GM19043 (cell line): ENCODE data around the gene POLR3K.

Experiments
- ATAC-seq: cut with Tn5 transposase; IDR thresholded peaks from one replicate; pipeline ENCODE4 v1.9.1; 2021; ENCODE audit warnings: low read depth; ENCODE audit not compliant: unreplicated experiment

Gene POLR3K

GRCh38 chr16:79151-80054 is 26.0 kb upstream of the POLR3K start:
- ATAC-seq, result no peak

GRCh38 chr16:78444-79150 is 25.2 kb upstream of the POLR3K start:
- ATAC-seq, result no peak

DNA sequence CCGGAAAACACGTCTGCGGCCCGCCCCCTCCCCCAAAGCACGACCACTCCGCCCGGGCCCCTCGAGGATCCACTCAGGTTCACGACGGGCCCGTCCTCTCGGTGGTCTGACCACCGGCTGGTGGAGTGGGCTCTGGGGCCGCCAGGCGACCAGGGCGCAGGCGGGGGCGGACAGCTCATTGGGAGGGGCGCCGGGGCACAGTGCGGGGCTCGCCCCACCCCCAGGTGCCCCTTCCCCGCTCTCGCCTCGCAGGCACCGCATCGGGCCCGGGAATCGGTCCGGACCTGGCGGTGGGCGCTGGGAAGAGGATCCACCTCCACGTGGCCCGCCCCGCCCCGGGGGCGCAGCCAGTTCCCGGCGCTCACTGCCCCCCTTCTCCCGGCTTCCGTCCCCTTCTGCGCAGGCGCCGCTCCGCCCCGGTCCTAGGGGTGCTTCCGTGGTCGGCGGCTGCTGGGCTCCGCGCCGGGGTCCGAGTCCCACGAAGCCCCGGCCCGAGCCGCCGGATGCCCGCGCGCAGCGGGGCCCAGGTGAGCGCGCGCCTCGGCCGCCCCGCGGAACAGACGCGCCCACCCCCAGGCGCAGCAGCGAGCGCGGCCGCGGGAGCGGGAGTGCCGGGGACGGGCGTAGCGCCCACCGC is 24.5 kb upstream of the POLR3K start, which contains the start of gene MPG:
MPG (plus strand) TSS at position 419 of the 637 bp plus-strand sequence; CDS start at position 504, 85 bp downstream.
- ATAC-seq, result no peak

DNA sequence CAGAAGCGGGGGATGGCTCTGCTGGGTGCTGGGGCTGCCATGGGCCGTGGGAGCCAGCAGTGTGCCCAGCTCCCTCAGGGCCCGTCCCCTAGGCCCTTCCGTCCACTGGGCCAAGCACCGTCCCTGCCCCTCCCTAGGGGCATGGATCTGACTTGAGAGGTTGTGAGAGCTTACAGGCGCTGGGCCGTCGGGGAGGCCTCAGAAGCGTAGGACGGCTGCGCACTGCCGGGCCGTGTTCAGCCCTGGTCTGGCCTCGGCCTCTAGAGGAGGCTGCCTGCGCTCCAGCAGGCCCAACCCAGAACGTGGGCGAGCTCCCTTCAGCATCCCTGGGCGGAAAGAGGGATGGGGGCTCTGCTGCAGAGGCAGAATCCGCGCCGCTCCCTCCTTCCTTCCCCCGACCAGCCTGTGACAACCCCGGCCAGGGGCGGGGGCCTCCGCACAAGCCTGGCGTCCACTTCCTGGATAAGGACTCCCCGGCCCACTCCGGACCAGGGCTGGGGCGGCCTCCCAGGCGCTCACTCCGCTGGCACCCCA is 23.9 kb upstream of the POLR3K start:
- no peak for ATAC-seq

- ATAC-seq, result no peak
Measured at GRCh38 chr16:76535-77272, 23.3 kb upstream of the POLR3K start.

GRCh38 chr16:75580-76501 is 22.4 kb upstream of the POLR3K start:
- ATAC-seq, result no peak

DNA sequence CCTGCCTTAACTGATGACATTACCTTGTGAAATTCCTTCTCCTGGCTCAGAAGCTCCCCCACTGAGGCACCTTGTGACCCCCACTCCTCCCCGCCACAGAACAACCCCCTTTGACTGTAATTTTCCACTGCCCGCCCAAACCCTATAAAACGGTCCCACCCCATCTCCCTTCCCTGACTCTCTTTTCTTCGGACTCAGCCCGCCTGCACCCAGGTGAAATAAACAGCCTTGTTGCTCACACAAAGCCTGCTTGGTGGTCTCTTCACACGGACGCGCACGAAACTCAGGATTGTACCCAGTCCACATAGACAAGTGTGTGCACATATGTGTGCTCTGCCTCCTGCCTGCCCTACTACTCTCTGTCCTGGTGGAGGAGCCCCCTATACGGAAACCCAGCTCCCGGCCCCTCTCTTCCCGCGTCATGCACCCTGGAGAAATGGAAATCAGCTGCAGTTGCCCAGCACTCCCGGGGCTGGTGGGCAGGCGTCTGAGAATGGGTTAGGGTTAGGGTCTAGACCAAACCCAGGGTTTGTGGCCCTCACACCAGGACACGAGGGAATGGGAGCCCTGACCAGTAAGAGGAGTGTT is 21.4 kb upstream of the POLR3K start:
- no peak for ATAC-seq

- ATAC-seq, result no peak
Measured at GRCh38 chr16:74051-74746, 20.8 kb upstream of the POLR3K start.

GRCh38 chr16:72561-73548 is 19.4 kb upstream of the POLR3K start, which contains the start of gene RHBDF1:
RHBDF1 (minus strand) TSS chr16:72631; CDS start chr16:65015, 7,616 bp downstream.
- no peak for ATAC-seq

DNA sequence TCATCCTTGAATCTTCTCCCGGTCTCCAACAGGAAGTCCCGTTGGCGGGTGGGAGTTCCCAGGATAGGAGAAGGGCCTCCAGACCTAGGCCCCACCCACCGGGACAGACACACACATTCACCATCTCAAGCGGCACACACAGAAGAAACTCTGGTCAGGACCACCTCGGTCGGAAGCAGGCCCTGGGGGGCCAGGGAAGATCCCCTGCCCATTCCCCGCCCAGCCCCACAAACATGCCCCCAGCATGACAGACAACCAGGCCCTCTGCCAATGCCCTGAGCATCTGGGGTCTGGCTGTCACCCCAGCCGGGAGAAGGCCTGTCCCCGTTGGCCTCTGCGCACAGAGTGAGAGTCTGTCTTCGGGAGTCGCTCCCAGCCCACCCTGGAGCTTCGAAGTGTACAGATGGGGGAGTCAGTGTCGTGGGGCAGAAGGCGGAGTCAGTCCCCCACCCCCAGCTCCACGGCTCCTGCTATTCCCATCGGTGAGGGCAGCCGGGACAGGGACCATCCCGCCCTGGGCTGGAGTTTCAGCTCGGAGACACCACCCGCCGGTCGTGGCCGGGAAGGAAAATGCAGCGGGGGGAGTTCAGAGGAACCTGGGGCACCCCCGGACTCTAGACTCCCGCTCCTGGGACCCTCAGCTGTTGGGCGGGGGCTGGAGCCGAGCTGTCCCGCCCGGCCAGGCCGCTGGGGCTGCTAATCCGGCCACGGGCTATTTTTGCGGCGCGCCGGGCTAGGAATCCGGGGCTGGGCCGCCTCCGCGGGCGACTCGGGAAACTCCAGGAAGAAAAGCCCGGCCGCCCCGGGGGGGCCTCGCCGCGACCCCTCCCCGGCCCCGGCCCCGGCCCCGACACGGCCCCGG is 18.4 kb upstream of the POLR3K start:
- ATAC-seq, result no peak

GRCh38 chr16:71210-71539 is 17.8 kb upstream of the POLR3K start:
- no peak for ATAC-seq

- no peak for ATAC-seq
Measured at GRCh38 chr16:69181-69580, 15.8 kb upstream of the POLR3K start.

DNA sequence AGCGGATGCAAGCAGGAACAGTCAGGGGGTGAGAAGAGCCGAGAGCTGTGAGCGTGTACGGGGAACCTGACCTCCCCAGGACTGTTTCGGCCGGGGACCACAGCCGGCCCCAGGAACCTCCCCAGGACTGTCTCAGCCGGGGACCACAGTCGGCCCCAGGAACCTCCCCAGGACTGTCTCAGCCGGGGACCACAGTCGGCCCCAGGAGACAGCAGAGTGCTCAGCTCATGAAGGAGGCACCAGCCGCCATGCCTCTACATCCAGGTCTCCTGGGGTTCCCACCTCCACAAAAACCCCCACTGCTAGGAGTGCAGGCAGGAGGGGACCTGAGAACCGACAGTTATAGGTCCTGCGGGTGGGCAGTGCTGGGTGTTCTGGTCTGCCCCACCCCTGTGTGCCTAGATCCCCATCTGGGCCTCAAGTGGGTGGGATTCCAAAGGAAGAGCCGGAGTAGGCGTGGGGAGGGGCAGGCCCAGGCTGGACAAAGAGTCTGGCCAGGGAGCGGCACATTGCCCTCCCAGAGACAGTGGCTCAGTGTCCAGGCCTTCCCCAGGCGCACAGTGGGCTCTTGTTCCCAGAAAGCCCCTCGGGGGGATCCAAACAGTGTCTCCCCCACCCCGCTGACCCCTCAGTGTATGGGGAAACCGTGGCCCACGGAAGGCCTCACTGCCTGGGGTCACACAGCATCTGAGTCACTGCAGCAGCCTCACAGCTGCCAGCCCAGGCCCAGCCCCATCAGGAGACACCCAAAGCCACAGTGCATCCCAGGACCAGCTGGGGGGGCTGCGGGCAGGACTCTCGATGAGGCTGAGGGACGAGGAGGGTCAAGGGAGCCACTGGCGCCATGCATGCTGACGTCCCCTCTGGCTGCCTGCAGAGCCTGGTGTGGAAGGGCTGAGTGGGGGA is 14.7 kb upstream of the POLR3K start:
- no peak for ATAC-seq

GRCh38 chr16:67183-67791 is 13.9 kb upstream of the POLR3K start:
- ATAC-seq, result no peak
